Measurements from ENCODE around the gene ADGRE1.

GRCh38 chr19:6948884-6949283, 61.5 kb downstream of the ADGRE1 start:
- TF ChIP-seq ZBTB38 (CRISPR knock-in tag; IDR thresholded peaks at IDR 0.05) (no peak), EP300 (IDR thresholded peaks at IDR 0.05; ENCODE audit: low read depth in 2 of 2, low read length in 2 of 2) (no peak), EP300 (CRISPR knock-in tag; IDR thresholded peaks at IDR 0.05; ENCODE audit: borderline replicate concordance) (no peak), NR1H2 (CRISPR knock-in tag; IDR thresholded peaks at IDR 0.05; ENCODE audit: borderline replicate concordance, low read depth) (no peak)

All from HepG2 (cell line).